Sigmoid colon (tissue), 7 donors: ENCODE results near the gene COX7A2. TPM values are rescaled to one million over a fixed set of nuclear protein-coding genes. Genes with fewer than 3 reads are reported as not detected.

Experiments used
- DNase-seq: peaks from one replicate; pipeline ENCODE4 v3.0.0-alpha.2; 2019
- H3K27ac ChIP-seq, 4 donors: fragments of 200-600 bp; sonication (generic); one replicate each; pipeline ENCODE4 v1.5.1; 2016 to 2019; ENCODE audit warnings: mild to moderate bottlenecking in 1 of 4
- H3K27me3 ChIP-seq, 3 donors: fragments of 200-600 bp; sonication (generic); one replicate each; pipeline ENCODE4 v1.5.1; 2019; ENCODE audit warnings: mild to moderate bottlenecking in 1 of 3
- H3K36me3 ChIP-seq, 4 donors: fragments of 200-600 bp; sonication (generic); one replicate each; pipeline ENCODE4 v1.5.1; 2016 to 2019
- H3K4me1 ChIP-seq, 4 donors: fragments of 200-600 bp; sonication (generic); one replicate each; pipeline ENCODE4 v1.5.1; 2017 to 2019
- H3K4me3 ChIP-seq, 4 donors: fragments of 200-600 bp; sonication (generic); one replicate each; pipeline ENCODE4 v1.5.1; 2017 to 2019; ENCODE audit warnings: mild to moderate bottlenecking in 2 of 4, moderate library complexity in 1 of 4
- H3K9me3 ChIP-seq, 4 donors: fragments of 200-600 bp in 3 of 4; sonication (generic) in 3 of 4; one replicate each; pipeline versions ENCODE4 v1.5.1 to v1.6.1; 2013 to 2019
- EP300 ChIP-seq, 4 donors: sonication (generic); formaldehyde crosslinking; IDR thresholded peaks; one replicate each; pipeline ENCODE4 v1.6.1; 2017; ENCODE audit warnings: antibody characterized with exemption in 4 of 4
- POLR2A ChIP-seq, 2 donors: fragments of 450-650 bp; IDR thresholded peaks; one replicate each; pipeline ENCODE4 v1.6.1; 2016; ENCODE audit warnings: antibody characterized with exemption in 2 of 2, mild to moderate bottlenecking in 2 of 2, moderate library complexity in 2 of 2
- POLR2AphosphoS5 ChIP-seq, 4 donors: sonication (generic); formaldehyde crosslinking; IDR thresholded peaks; one replicate each; pipeline ENCODE4 v1.6.1; 2017; ENCODE audit warnings: antibody characterized with exemption in 4 of 4
- WGBS, 2 donors: extraction: QIAGEN DNeasy Blood & Tissue Kit; methylation state at CpG; one replicate each; pipeline ENCODE4 v1.1.7; 2013; 5-methylcytosine and 5-hydroxymethylcytosine counted together
- intact Hi-C: fragments of 100-400 bp; cut with DNase I; formaldehyde crosslinking; loops from one replicate; pipeline ENCODE4 v1.15.1; 2023
- polyA plus RNA-seq, 3 donors: library from polyadenylated mRNA; stranded (reverse); fragments of 200-250 nt; gene quantifications; one replicate each; pipeline ENCODE4 v1.2.3, GENCODE V29; 2013
- total RNA-seq, 4 donors: library from RNA; depleted of rRNA; stranded (reverse); fragments of >200 nt; gene quantifications; one replicate each; pipeline ENCODE4 v1.1.0, GENCODE V29; 2016
- TF ChIP-seq, protein P1 (sequence below), 4 experiments: fragments of 450-650 bp in 3 of 4; fragments of 200-600 bp in 1 of 4; IDR thresholded peaks; one replicate each; pipeline ENCODE4 v1.5.1; 2016 to 2019; ENCODE audit warnings: antibody characterized with exemption in 4 of 4, mild to moderate bottlenecking in 3 of 4, moderate library complexity in 2 of 4
- donor health status: healthy with polysubstance abuse.
- donor health status: Bipolar disorder and iron deficiency.
- donor health status: healthy.

Gene COX7A2
- total and polyA plus RNA-seq, 7 donors: 419 to 3,086 (median 948) TPM

DNA sequence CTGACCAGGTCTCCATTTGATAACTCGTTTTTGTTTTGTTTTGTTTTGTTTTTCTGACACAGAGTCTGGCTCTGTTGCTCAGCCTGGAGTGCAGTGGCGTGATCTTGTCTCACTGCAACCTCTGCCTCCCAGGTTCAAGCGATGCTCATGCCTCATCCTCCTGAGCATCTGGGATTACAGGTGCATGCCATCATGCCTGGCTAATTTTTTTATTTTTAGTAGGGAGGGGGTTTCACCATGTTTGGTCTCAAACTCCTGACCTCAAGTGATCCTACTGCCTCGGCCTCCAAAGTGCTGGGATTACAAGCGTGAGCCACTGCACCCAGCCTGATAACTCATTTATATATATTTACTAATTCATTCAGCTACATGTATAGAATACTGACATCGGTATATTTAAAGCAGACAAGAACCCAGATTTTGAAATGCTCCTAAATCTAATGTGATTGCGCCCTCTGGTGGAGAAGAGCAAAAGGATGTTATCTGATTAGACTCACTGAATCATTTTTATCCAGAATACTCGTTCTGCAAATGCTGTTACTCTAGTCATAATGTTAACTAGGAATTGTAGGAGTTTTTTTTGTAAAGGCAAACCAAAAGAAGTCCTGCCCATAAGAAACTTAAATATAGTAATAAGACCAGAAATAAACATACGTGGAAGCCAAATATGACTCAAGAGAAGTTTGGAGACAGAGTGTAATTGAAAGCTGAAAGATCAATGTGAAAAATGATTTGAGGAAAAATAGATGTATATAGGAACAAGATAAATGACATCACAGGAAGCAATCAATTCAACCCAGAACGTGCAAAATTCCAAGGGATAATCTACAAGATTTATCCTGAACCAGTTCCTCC is 32.5 kb downstream of the COX7A2 start:
- peaks cover 0 to 35% (median 8%) of the 10 kb centered on the region in 4 donors for H3K4me1 ChIP-seq
- 21 to 28% methylated on average over 10 of the region's 10 CpGs for WGBS, 2 donors
- H3K27me3 ChIP-seq: no peaks in the 10 kb centered on the region
- TF ChIP-seq, protein P1, sequence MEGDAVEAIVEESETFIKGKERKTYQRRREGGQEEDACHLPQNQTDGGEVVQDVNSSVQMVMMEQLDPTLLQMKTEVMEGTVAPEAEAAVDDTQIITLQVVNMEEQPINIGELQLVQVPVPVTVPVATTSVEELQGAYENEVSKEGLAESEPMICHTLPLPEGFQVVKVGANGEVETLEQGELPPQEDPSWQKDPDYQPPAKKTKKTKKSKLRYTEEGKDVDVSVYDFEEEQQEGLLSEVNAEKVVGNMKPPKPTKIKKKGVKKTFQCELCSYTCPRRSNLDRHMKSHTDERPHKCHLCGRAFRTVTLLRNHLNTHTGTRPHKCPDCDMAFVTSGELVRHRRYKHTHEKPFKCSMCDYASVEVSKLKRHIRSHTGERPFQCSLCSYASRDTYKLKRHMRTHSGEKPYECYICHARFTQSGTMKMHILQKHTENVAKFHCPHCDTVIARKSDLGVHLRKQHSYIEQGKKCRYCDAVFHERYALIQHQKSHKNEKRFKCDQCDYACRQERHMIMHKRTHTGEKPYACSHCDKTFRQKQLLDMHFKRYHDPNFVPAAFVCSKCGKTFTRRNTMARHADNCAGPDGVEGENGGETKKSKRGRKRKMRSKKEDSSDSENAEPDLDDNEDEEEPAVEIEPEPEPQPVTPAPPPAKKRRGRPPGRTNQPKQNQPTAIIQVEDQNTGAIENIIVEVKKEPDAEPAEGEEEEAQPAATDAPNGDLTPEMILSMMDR (IDR thresholded peaks at IDR 0.05): peak; percentile 52 to 81 (median 66)
- no peak for TF ChIP-seq POLR2AphosphoS5 (IDR thresholded peaks at IDR 0.05)
- H3K9me3 ChIP-seq: no peaks in the 10 kb centered on the region
- H3K36me3 ChIP-seq: no peaks in the 10 kb centered on the region
- intact Hi-C loops: loop anchor here (1.0 to 5.0 kb wide), 2 partner anchors 1472 to 1534 kb away; no protein-coding TSS in a partner anchor
- H3K4me3 ChIP-seq: no peak overlapping the region
- no peak for DNase-seq
- no peak overlapping the region for H3K27ac ChIP-seq

DNA sequence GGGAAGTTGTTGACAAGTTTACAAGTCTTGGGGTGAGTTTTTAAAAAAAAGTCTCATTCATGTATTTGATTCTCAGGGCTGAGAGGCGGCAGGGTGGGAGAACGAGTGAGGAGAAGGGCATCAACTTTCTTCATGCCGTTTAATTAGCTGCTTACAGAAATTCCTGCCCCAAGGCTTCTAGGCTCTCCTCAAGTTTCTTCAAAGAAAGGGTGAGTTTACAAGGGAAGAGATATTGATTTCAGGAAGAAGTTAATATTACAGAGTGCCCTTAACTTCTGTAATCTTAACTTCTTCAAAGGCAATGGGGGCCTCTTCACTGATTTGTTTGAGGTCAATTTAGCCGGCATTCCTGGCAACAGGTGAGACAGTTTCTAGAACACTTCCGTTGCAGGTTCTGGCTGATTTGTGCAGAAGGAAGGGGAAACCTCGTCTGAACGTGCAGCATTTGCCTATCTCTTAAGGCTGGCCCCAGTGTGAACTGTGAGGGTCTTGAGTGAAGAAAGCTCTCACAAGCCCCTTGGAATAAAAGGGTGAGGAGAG is 34.3 kb downstream of the COX7A2 start:
- H3K9me3 ChIP-seq: no peaks in the 10 kb centered on the region
- H3K27me3 ChIP-seq: no peaks in the 10 kb centered on the region
- H3K36me3 ChIP-seq: no peaks in the 10 kb centered on the region
- peaks cover 0 to 35% (median 8%) of the 10 kb centered on the region in 4 donors for H3K4me1 ChIP-seq
- TF ChIP-seq POLR2A (IDR thresholded peaks at IDR 0.05): no peak
- TF ChIP-seq, protein P1 (IDR thresholded peaks at IDR 0.05): peak in 1 of 4 experiments; percentile 16
- no peak for DNase-seq
- WGBS, 2 donors: 26 to 34% methylated on average over 7 of the region's 7 CpGs
- peak overlapping the region in 1 of 4 donors; percentile 65 for H3K27ac ChIP-seq
- intact Hi-C loops: loop anchor here (1.0 to 10.0 kb wide), 3 partner anchors 800 to 1554 kb away; partner anchors contain the start of gene SLC17A5
- no peak overlapping the region for H3K4me3 ChIP-seq

DNA sequence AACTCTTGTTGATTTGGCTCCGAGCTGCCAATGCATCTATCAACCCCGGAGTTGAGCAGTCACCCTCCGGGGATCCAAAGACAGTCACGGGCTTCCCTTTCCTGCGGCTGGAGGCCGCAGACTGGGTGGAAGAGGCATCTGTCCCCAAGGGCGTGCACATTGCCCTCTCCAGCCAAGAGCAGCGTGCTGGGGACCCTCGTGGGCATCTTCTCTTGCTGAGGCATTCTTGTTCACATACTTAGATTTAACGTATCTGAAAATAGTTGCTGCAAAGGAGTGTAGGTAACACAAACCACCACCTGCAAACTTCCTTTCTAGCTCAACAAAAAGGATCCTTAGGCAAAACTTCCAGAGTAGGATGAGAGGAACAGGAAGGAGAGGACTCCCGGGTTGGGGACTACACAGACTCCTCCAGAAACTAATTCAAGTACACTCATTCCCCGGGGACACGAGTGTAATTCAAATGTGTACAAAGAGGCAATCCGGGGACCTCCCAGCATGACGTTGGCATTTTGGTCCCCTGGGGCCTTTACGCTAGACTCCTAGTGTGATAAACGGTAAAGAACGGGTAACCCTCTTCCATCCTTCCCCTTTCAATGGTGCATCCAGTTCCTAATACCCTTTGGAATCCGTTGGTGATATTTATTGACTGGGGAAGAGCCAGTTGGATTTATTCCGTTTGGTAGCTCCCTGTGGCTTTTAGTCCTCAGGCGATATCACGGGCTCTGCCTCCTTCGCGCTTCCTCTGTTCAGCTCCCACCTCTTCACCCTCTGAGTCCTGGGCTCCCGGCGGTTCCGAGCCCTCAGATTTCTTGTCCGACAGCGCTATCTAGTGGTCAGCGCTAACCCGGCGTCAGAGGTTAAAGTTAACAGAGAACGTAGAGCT is 35.1 kb downstream of the COX7A2 start:
- H3K4me1 ChIP-seq: peaks cover 0 to 40% (median 12%) of the 10 kb centered on the region in 4 donors
- peak overlapping the region; percentile 7 to 65 (median 40) for H3K27ac ChIP-seq
- 8% methylated on average over 33 of the region's 33 CpGs for WGBS, 2 donors
- TF ChIP-seq POLR2AphosphoS5 (IDR thresholded peaks at IDR 0.05): no peak
- TF ChIP-seq, protein P1 (IDR thresholded peaks at IDR 0.05): peak; percentile 74 to 87 (median 82)
- H3K9me3 ChIP-seq: no peaks in the 10 kb centered on the region
- H3K4me3 ChIP-seq: peak overlapping the region in 1 of 4 donors; percentile 29
- DNase-seq: peak; percentile 93
- intact Hi-C loops: loop anchor here (1.0 to 10.0 kb wide), 3 partner anchors 799 to 1554 kb away; partner anchors contain the start of gene SLC17A5
- no peaks in the 10 kb centered on the region for H3K27me3 ChIP-seq
- no peaks in the 10 kb centered on the region for H3K36me3 ChIP-seq

GRCh38 chr6:75206576-75207342 is 36.8 kb downstream of the COX7A2 start:
- WGBS, 2 donors: 12 to 17% methylated on average over 35 of the region's 35 CpGs
- H3K4me1 ChIP-seq: peaks cover 0 to 49% (median 29%) of the 10 kb centered on the region in 4 donors
- DNase-seq: peak; percentile 79

More at GRCh38 chr6:75206576-75207342, 36.8 kb downstream of the COX7A2 start:
- intact Hi-C loops: loop anchor here (2.0 to 10.0 kb wide), 2 partner anchors 108 to 1552 kb away; partner anchors contain the start of gene SLC17A5
- TF ChIP-seq EP300 (IDR thresholded peaks at IDR 0.05) (no peak), POLR2A (IDR thresholded peaks at IDR 0.05) (no peak), POLR2AphosphoS5 (IDR thresholded peaks at IDR 0.05) (no peak)
- TF ChIP-seq, protein P1 (IDR thresholded peaks at IDR 0.05): peak in 1 of 4 experiments; percentile 12
- Histone ChIP-seq H3K27ac (peak overlapping the region; percentile 80 to 97 (median 92)), H3K36me3 (no peaks in the 10 kb centered on the region), H3K9me3 (no peaks in the 10 kb centered on the region), H3K27me3 (no peaks in the 10 kb centered on the region), H3K4me3 (peak overlapping the region; percentile 54 to 84 (median 66))
